Panc1 (cell line): ENCODE data around the gene AKAP13. TPM values are rescaled to one million over a fixed set of nuclear protein-coding genes. Genes with fewer than 3 reads are reported as not detected.

Experiments used
- ATAC-seq: fragments of 200-7000 bp; cut with Tn5 transposase; 2 replicates; pipeline ENCODE4 v1.9.1; 2020; ENCODE audit warnings: mild to moderate bottlenecking, moderate library complexity
- BruUV-seq: library from RNA; stranded (reverse); fragments of 400-500 nt; replicated peaks from 2 replicates; lab custom pipeline; 2021; lab: Mats Ljungman, UMichigan
- CTCF ChIA-PET: fragments of 300-600 bp; sonication (Branson Sonifier 250); formaldehyde crosslinking; loops from one replicate; lab custom pipeline; 2022; ENCODE audit warnings: antibody characterized with exemption; lab: Charles Lee
- POLR2A ChIA-PET: fragments of 300-600 bp; sonication (Branson Sonifier 250); formaldehyde crosslinking; loops from one replicate; lab custom pipeline; 2022; ENCODE audit warnings: antibody characterized with exemption; lab: Charles Lee
- DNase-seq: peaks from one replicate; pipeline ENCODE4 v3.0.0-alpha.2; 2010; ENCODE audit warnings: low read depth, low spot score
- H3K27ac ChIP-seq: 2 replicates; pipeline ENCODE4 v1.5.1; 2011; ENCODE audit warnings: mild to moderate bottlenecking, low read length, inconsistent platforms
- H3K27me3 ChIP-seq: fragments of 200-500 bp; sonication (Bioruptor generic); 2 replicates; pipeline ENCODE4 v1.6.0; 2014; ENCODE audit warnings: low read length, inconsistent platforms; ENCODE audit not compliant: control insufficient read depth, insufficient read depth
- H3K36me3 ChIP-seq: fragments of 200-500 bp; sonication (Bioruptor generic); 2 replicates; pipeline ENCODE4 v1.5.1; 2014; ENCODE audit warnings: inconsistent platforms, mild to moderate bottlenecking, low read length, moderate library complexity; ENCODE audit not compliant: control insufficient read depth, insufficient read depth
- H3K4me1 ChIP-seq: 2 replicates; pipeline ENCODE4 v1.5.1; 2011; ENCODE audit warnings: inconsistent platforms, mild to moderate bottlenecking, low read length, moderate library complexity; ENCODE audit not compliant: control insufficient read depth, insufficient read depth
- H3K4me3 ChIP-seq, 2 experiments: 2 replicates each; pipeline ENCODE4 v1.5.1; 2011 to 2012; ENCODE audit warnings: low read depth in 2 of 2, low read length in 2 of 2, mild to moderate bottlenecking in 2 of 2, inconsistent platforms in 1 of 2, moderate library complexity in 1 of 2
- H3K9me3 ChIP-seq: fragments of 200-500 bp; sonication (Bioruptor generic); 2 replicates; pipeline ENCODE4 v1.5.1; 2014; ENCODE audit warnings: low read depth, mild to moderate bottlenecking, inconsistent platforms, low read length, moderate library complexity; ENCODE audit not compliant: control insufficient read depth, insufficient read depth
- POLR2AphosphoS5 ChIP-seq: IDR thresholded peaks from 2 replicates; pipeline ENCODE4 v1.6.1; 2012; ENCODE audit warnings: mild to moderate bottlenecking, low read depth, low read length, moderate library complexity
- SIN3A ChIP-seq: IDR thresholded peaks from 2 replicates; pipeline ENCODE4 v1.6.1; 2012; ENCODE audit warnings: low read depth, mild to moderate bottlenecking, low read length, moderate library complexity, borderline replicate concordance; ENCODE audit not compliant: insufficient read depth
- TCF7L2 ChIP-seq: IDR thresholded peaks from 2 replicates; pipeline ENCODE4 v1.6.1; 2011; ENCODE audit warnings: mild to moderate bottlenecking, low read depth, low read length, inconsistent platforms
- in situ Hi-C: cut with HindIII; loops from 2 replicates; pipeline ENCODE4 v1.10.0; 2016; ENCODE audit warnings: low sequenced_read_pairs, low pct_unique_long_range_greater_than_20kb
- intact Hi-C: fragments of 100-400 bp; cut with micrococcal nuclease; formaldehyde crosslinking; loops from one replicate; pipeline ENCODE4 v1.10.0; 2022; ENCODE audit not compliant: unreplicated experiment
- total RNA-seq: library from RNA; stranded (reverse); gene quantifications from one replicate; pipeline ENCODE4 v1.2.1, GENCODE V29; 2021; ENCODE audit not compliant: unreplicated experiment
- TF ChIP-seq, protein P1 (sequence below): fragments of 450-650 bp; IDR thresholded peaks from 2 replicates; pipeline ENCODE4 v1.5.1; 2017; ENCODE audit warnings: mild to moderate bottlenecking
- TF ChIP-seq, protein P2 (sequence below), 2 experiments: IDR thresholded peaks; 2 replicates each; pipeline ENCODE4 v1.6.1; 2011 to 2012; ENCODE audit warnings: low read depth in 2 of 2, control low read depth in 1 of 2, low read length in 1 of 2, mild to moderate bottlenecking in 1 of 2, moderate library complexity in 1 of 2; ENCODE audit not compliant: insufficient read depth in 1 of 2

Gene AKAP13
- total RNA-seq, 1 experiment from 2014 or later = 94.2 TPM

DNA sequence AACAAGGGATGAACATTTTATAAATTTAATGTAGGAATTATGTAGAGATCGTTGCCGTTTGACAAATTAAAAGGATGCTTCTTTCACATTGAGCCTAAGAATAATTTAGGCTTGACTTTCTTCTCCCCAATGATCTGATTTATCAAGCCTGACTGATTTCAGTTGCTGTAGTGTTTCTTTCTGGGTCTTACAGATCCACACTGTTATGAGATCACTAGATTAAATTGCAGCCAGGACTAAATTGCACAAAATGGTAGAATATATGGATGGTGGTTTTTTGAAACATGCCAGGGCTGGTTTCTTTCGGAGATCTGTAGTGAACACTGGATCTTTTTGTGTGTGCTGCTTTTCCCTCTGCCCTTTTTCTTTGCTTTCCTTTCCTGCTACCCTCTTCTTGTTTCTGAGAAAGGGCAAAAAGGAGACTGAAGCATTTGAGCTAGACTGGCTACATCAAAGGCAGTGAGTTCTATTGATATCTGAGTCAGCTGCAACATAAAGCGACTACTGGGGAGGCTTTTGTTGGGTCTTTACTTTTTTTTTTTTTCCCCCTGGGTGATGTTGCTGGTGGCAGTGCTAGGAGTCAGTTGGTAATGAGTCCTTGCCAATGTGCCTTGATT lies 83.0 kb downstream of the AKAP13 start:
- Histone ChIP-seq H3K4me1 (peaks cover 27% of the 10 kb centered on the region), H3K36me3 (no peaks in the 10 kb centered on the region; the same call in 1 of the 2 replicates), H3K27ac (no peak overlapping the region), H3K4me3 (no peak overlapping the region), H3K9me3 (no peaks in the 10 kb centered on the region), H3K27me3 (no peaks in the 10 kb centered on the region)
- POLR2A ChIA-PET = no interaction called here
- TF ChIP-seq SIN3A = no peak
- no peak for TF ChIP-seq POLR2AphosphoS5
- TF ChIP-seq, protein P1, sequence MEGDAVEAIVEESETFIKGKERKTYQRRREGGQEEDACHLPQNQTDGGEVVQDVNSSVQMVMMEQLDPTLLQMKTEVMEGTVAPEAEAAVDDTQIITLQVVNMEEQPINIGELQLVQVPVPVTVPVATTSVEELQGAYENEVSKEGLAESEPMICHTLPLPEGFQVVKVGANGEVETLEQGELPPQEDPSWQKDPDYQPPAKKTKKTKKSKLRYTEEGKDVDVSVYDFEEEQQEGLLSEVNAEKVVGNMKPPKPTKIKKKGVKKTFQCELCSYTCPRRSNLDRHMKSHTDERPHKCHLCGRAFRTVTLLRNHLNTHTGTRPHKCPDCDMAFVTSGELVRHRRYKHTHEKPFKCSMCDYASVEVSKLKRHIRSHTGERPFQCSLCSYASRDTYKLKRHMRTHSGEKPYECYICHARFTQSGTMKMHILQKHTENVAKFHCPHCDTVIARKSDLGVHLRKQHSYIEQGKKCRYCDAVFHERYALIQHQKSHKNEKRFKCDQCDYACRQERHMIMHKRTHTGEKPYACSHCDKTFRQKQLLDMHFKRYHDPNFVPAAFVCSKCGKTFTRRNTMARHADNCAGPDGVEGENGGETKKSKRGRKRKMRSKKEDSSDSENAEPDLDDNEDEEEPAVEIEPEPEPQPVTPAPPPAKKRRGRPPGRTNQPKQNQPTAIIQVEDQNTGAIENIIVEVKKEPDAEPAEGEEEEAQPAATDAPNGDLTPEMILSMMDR = no peak
- TF ChIP-seq, protein P2, sequence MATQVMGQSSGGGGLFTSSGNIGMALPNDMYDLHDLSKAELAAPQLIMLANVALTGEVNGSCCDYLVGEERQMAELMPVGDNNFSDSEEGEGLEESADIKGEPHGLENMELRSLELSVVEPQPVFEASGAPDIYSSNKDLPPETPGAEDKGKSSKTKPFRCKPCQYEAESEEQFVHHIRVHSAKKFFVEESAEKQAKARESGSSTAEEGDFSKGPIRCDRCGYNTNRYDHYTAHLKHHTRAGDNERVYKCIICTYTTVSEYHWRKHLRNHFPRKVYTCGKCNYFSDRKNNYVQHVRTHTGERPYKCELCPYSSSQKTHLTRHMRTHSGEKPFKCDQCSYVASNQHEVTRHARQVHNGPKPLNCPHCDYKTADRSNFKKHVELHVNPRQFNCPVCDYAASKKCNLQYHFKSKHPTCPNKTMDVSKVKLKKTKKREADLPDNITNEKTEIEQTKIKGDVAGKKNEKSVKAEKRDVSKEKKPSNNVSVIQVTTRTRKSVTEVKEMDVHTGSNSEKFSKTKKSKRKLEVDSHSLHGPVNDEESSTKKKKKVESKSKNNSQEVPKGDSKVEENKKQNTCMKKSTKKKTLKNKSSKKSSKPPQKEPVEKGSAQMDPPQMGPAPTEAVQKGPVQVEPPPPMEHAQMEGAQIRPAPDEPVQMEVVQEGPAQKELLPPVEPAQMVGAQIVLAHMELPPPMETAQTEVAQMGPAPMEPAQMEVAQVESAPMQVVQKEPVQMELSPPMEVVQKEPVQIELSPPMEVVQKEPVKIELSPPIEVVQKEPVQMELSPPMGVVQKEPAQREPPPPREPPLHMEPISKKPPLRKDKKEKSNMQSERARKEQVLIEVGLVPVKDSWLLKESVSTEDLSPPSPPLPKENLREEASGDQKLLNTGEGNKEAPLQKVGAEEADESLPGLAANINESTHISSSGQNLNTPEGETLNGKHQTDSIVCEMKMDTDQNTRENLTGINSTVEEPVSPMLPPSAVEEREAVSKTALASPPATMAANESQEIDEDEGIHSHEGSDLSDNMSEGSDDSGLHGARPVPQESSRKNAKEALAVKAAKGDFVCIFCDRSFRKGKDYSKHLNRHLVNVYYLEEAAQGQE (IDR thresholded peaks at IDR 0.05; ENCODE audit: insufficient read depth in 1 of 2, low read depth in 2 of 2, low read length in 1 of 2) = no peak
- no peak for TF ChIP-seq TCF7L2
- in situ Hi-C loops (no loop called here), intact Hi-C loops (no loop called here)
- BruUV-seq = TSS peak; percentile 21
- no peak for DNase-seq
- CTCF ChIA-PET = interaction anchor here (0.7 kb wide), 1 partner anchor 38 kb away, joined by 4 read pairs; no protein-coding TSS in a partner anchor
- no peak for ATAC-seq

DNA sequence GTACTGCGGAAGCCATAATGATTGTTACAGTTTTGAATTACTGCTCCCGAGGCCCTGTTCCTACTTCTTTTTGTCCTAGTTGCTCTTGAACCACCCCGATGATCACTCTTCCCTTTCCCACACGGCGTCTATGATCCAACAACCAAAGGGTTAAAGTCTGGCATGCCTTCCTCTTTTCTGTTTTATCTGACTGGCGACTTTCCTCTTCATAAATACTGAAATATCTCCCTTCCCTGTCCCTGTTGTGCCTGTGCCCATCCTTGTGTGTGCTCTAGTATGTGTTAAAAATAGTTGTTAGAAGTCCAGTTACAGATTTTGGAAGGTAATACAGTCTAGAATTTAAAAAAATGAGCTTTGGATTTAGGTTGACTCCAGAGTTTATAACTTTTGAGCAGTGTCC lies 83.6 kb downstream of the AKAP13 start:
- TF ChIP-seq, protein P2 (IDR thresholded peaks at IDR 0.05; ENCODE audit: insufficient read depth in 1 of 2, low read depth in 2 of 2, low read length in 1 of 2) = no peak
- H3K4me3 ChIP-seq = no peak overlapping the region
- H3K27me3 ChIP-seq = no peaks in the 10 kb centered on the region
- BruUV-seq = no TSS peak
- ATAC-seq (0 out of 2 replicates have a peak, but pooled peaks have one; percentile 36), DNase-seq (no peak)
- H3K36me3 ChIP-seq = no peaks in the 10 kb centered on the region; the same call in 1 of the 2 replicates
- in situ Hi-C loops = no loop called here
- no peak overlapping the region; the same call in 1 of the 2 replicates for H3K27ac ChIP-seq
- H3K9me3 ChIP-seq = no peaks in the 10 kb centered on the region
- H3K4me1 ChIP-seq = peaks cover 23% of the 10 kb centered on the region
- intact Hi-C loops = no loop called here
- CTCF ChIA-PET = no interaction called here
- POLR2A ChIA-PET = interaction anchor here (0.6 kb wide), 1 partner anchor 175 kb away, joined by 3 read pairs; no protein-coding TSS in a partner anchor
